Measurements from ENCODE around the gene NCEH1. TPM values are rescaled to one million over a fixed set of nuclear protein-coding genes. Genes with fewer than 3 reads are reported as not detected.

The NCEH1 gene
- total and polyA plus RNA-seq, 10 donors: 3.8 to 30.7 (median 16.9) TPM

GRCh38 chr3:172678068-172678467 lies 32.8 kb downstream of the NCEH1 start:
- no peak overlapping the region for H3K27ac ChIP-seq

GRCh38 chr3:172676196-172676922 lies 34.5 kb downstream of the NCEH1 start:
- Histone ChIP-seq H3K4me3 (no peak overlapping the region), H3K27ac (peak overlapping the region in 1 of 8 donors; percentile 24), H3K9me3 (no peaks in the 10 kb centered on the region), H3K4me1 (peaks cover 0 to 43% (median 4%) of the 10 kb centered on the region in 6 donors), H3K36me3 (no peaks in the 10 kb centered on the region), H3K27me3 (replicated peaks in 1 of 7) (no peaks in the 10 kb centered on the region)
- DNase-seq: no peak
- no peak for TF ChIP-seq POLR2A (IDR thresholded peaks at IDR 0.05)
- TF ChIP-seq POLR2AphosphoS5 (IDR thresholded peaks at IDR 0.05): no peak
- TF ChIP-seq, protein P1, sequence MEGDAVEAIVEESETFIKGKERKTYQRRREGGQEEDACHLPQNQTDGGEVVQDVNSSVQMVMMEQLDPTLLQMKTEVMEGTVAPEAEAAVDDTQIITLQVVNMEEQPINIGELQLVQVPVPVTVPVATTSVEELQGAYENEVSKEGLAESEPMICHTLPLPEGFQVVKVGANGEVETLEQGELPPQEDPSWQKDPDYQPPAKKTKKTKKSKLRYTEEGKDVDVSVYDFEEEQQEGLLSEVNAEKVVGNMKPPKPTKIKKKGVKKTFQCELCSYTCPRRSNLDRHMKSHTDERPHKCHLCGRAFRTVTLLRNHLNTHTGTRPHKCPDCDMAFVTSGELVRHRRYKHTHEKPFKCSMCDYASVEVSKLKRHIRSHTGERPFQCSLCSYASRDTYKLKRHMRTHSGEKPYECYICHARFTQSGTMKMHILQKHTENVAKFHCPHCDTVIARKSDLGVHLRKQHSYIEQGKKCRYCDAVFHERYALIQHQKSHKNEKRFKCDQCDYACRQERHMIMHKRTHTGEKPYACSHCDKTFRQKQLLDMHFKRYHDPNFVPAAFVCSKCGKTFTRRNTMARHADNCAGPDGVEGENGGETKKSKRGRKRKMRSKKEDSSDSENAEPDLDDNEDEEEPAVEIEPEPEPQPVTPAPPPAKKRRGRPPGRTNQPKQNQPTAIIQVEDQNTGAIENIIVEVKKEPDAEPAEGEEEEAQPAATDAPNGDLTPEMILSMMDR (IDR thresholded peaks at IDR 0.05 in 8 of 11, conservative IDR thresholded peaks at IDR 0.05 in 3 of 11): no peak
- intact Hi-C loops (cut with DNase I; ENCODE audit: low total_unique reads): no loop called here
- WGBS, 5 donors: 84 to 93% (median 87%) methylated on average over 21 of the region's 21 CpGs

More at GRCh38 chr3:172678068-172678467, 32.8 kb downstream of the NCEH1 start:
- Histone ChIP-seq H3K4me1 (peaks cover 0 to 39% (median 4%) of the 10 kb centered on the region in 6 donors), H3K9me3 (no peaks in the 10 kb centered on the region), H3K4me3 (no peak overlapping the region), H3K36me3 (no peaks in the 10 kb centered on the region), H3K27me3 (replicated peaks in 1 of 7) (no peaks in the 10 kb centered on the region)
- TF ChIP-seq POLR2AphosphoS5 (IDR thresholded peaks at IDR 0.05) (no peak), POLR2A (IDR thresholded peaks at IDR 0.05) (no peak)
- TF ChIP-seq, protein P1 (IDR thresholded peaks at IDR 0.05 in 8 of 11, conservative IDR thresholded peaks at IDR 0.05 in 3 of 11): no peak
- DNase-seq: no peak
- WGBS, 5 donors: 78 to 87% (median 83%) methylated on average over 1 of the region's 1 CpG
- intact Hi-C loops (cut with DNase I; ENCODE audit: low total_unique reads): no loop called here

DNA sequence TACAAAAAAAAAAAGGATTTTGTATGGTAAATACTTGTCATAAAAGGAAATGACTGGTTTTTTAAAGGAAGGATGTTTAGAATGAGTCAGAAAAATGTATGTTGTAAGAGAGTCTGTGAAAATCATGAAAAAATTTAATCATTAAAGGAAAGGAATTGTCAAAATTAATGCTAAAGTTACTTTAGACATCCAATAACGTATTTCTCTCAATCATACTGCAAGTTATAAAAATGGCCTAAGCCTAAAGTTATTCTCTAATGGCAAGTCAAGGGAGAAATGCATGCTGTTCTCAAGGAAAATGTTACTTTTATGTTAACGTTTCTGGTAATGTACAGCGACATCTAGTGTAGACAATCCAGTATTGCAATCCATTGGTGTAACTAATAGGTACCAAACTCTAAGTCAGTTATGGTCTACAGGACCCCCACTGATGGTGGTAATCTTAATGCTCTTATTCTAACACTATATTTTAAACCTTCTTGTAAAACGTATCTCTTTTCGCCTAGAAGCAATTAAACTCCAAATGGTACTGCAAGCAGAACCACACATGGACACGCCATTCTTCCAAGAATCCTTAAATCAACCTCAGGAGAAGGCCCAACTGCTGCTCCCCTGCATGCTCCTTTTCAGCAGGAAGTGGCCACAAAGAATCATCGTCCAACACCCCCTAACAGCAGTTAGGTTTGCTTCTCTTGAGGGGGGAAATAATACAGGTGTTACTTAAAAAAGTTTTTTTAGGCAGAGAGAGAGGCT lies 35.2 kb downstream of the NCEH1 start:
- no peak for DNase-seq
- intact Hi-C loops (cut with DNase I; ENCODE audit: low total_unique reads): no loop called here
- 37 to 48% (median 41%) methylated on average over 7 of the region's 7 CpGs for WGBS, 5 donors

More for the DNA sequence above, 35.2 kb downstream of the NCEH1 start:
- no peak overlapping the region for H3K27ac ChIP-seq
- peaks cover 0 to 43% (median 4%) of the 10 kb centered on the region in 6 donors for H3K4me1 ChIP-seq
- H3K4me3 ChIP-seq: no peak overlapping the region
- no peaks in the 10 kb centered on the region for H3K27me3 ChIP-seq (replicated peaks in 1 of 7)
- H3K36me3 ChIP-seq: no peaks in the 10 kb centered on the region
- TF ChIP-seq, protein P1 (IDR thresholded peaks at IDR 0.05 in 8 of 11, conservative IDR thresholded peaks at IDR 0.05 in 3 of 11): peak; percentile 31 to 86 (median 75)
- TF ChIP-seq POLR2AphosphoS5 (IDR thresholded peaks at IDR 0.05) (no peak), POLR2A (IDR thresholded peaks at IDR 0.05) (no peak)
- no peaks in the 10 kb centered on the region for H3K9me3 ChIP-seq

Measured in spleen (tissue), 11 donors.